Body of pancreas (tissue), 4 donors: ENCODE data around the gene SRRT. TPM values are rescaled to one million over a fixed set of nuclear protein-coding genes. Genes with fewer than 3 reads are reported as not detected.

Experiments
- ATAC-seq: fragments of 150-250 bp; one replicate; pipeline ENCODE4 v1.9.1; 2016
- DNase-seq, 4 donors: peaks; one replicate each; pipeline ENCODE4 v3.0.0-alpha.2; 2019
- H3K27ac ChIP-seq, 4 donors: fragments of 200-600 bp; sonication (generic); 1 replicate in 3 of 4; 2 replicates in 1 of 4; pipeline versions ENCODE4 v1.5.1 to v1.6.1; 2016 to 2019; ENCODE audit warnings: mild to moderate bottlenecking in 1 of 4, mixed read lengths in 1 of 4, moderate library complexity in 1 of 4
- H3K27me3 ChIP-seq, 2 donors: fragments of 200-600 bp; sonication (generic); one replicate each; pipeline ENCODE4 v1.6.0; 2016; ENCODE audit warnings: mild to moderate bottlenecking in 1 of 2
- H3K36me3 ChIP-seq, 2 donors: fragments of 200-600 bp; sonication (generic); replicated peaks in 1 of 2; 2 replicates each; pipeline ENCODE4 v1.5.1; 2016; ENCODE audit warnings: low read depth in 2 of 2; ENCODE audit not compliant: insufficient read depth in 1 of 2
- H3K4me1 ChIP-seq: fragments of 200-600 bp; sonication (generic); one replicate; pipeline ENCODE4 v1.6.0; 2016
- H3K4me3 ChIP-seq, 2 donors: fragments of 200-600 bp; sonication (generic); 1 replicate in 1 of 2; 2 replicates in 1 of 2; pipeline ENCODE4 v1.5.1; 2016 to 2019
- H3K9me3 ChIP-seq, 3 donors: fragments of 200-600 bp; sonication (generic); 1 replicate in 2 of 3; 2 replicates in 1 of 3; pipeline ENCODE4 v1.5.1; 2016
- POLR2A ChIP-seq, 3 donors: fragments of 450-650 bp; IDR thresholded peaks; one replicate each; pipeline ENCODE4 v1.6.1; 2016; ENCODE audit warnings: antibody characterized with exemption in 3 of 3, mild to moderate bottlenecking in 2 of 3
- WGBS, 2 donors: methylation state at CpG; one replicate each; pipeline ENCODE4 v1.1.5; 2017; 5-methylcytosine and 5-hydroxymethylcytosine counted together
- intact Hi-C: fragments of 100-400 bp; cut with DNase I; formaldehyde crosslinking; loops from one replicate; pipeline ENCODE4 v1.15.1; 2023
- total RNA-seq, 2 donors: library from RNA; depleted of rRNA; stranded (reverse); fragments of >200 nt; gene quantifications; one replicate each; pipeline ENCODE4 v1.1.0, GENCODE V29; 2016
- TF ChIP-seq, protein P1 (sequence below), 7 experiments: fragments of 450-650 bp in 4 of 7; fragments of 200-600 bp in 3 of 7; sonication (generic) in 3 of 7; IDR thresholded peaks; one replicate each; pipeline ENCODE4 v1.5.1; 2016 to 2019; ENCODE audit warnings: antibody characterized with exemption in 7 of 7

The SRRT gene
- 10 to 100 TPM; 54.7 to 60.7 TPM for total RNA-seq

DNA sequence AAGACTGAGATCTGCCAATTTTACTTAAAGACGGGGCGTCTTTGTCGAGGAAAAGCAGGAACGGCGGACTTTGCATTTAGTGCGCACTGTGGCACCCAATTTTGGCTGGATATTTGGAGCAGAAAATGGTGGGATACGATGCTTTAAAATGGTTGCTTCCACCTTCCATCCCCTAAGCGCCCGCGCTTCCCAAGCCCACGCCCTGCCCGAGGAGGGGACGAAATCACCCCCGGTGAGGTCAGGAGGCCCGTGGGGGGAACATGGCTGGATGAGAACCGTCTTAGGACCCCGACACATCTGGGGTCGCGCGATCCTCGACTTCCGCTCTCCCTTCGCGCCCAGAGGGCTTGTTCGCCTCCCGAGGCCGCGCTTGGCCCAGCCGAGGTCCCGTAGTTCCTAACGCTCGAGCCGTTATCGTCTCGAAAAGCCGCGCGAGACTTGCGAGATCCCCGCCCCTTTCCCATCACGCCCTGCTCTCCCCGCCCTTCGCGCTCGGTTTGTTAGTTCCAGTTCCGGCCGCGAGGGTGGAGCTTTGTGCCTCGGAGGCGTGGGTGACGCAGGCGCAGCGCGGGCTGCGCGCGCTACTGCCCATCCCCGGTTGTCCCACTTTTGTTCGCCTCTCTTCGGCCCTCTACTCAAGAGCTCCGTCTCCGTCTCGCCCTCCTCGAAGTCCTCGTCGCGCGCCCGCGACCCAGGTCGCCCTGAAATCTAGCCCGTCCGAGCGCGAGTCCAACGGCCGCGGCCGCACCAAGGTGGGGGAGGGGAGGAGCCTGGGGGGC, at the start of gene SRRT:
TSS of gene SRRT (plus strand) at position 527 of the 779 bp plus-strand sequence. CDS start 488 bp downstream, outside the sequence.
- no peaks in the 10 kb centered on the region for H3K27me3 ChIP-seq
- TF ChIP-seq, protein P1, sequence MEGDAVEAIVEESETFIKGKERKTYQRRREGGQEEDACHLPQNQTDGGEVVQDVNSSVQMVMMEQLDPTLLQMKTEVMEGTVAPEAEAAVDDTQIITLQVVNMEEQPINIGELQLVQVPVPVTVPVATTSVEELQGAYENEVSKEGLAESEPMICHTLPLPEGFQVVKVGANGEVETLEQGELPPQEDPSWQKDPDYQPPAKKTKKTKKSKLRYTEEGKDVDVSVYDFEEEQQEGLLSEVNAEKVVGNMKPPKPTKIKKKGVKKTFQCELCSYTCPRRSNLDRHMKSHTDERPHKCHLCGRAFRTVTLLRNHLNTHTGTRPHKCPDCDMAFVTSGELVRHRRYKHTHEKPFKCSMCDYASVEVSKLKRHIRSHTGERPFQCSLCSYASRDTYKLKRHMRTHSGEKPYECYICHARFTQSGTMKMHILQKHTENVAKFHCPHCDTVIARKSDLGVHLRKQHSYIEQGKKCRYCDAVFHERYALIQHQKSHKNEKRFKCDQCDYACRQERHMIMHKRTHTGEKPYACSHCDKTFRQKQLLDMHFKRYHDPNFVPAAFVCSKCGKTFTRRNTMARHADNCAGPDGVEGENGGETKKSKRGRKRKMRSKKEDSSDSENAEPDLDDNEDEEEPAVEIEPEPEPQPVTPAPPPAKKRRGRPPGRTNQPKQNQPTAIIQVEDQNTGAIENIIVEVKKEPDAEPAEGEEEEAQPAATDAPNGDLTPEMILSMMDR (IDR thresholded peaks at IDR 0.05), result peak in 6 of 7 experiments; percentile 30 to 86 (median 82)
- TF ChIP-seq POLR2A (IDR thresholded peaks at IDR 0.05), result peak; percentile 92 to 98 (median 98)
- DNase-seq, result peak; percentile 98 to 99 (median 99)
- H3K4me1 ChIP-seq, result peaks cover 44% of the 10 kb centered on the region
- intact Hi-C loops, result no loop called here
- peak within 1 kb of the TSS; percentile 69 to 94 for H3K4me3 ChIP-seq
- 2 to 9% methylated on average over 10 to 76 of the region's 79 CpGs for WGBS, 2 donors
- H3K36me3 ChIP-seq, result peaks cover 0 to 11% of the 10 kb centered on the region in 2 donors
- no peaks in the 10 kb centered on the region for H3K9me3 ChIP-seq
- peak; percentile 98 for ATAC-seq
- H3K27ac ChIP-seq, result peak within 1 kb of the TSS; percentile 79 to 96 (median 89)

GRCh38 chr7:100825215-100825671, 49.7 kb upstream of the SRRT start:
- peaks cover 45% of the 10 kb centered on the region for H3K4me1 ChIP-seq
- peak overlapping the region in 3 of 4 donors; percentile 36 to 79 (median 73) for H3K27ac ChIP-seq
- intact Hi-C loops, result no loop called here
- DNase-seq (no peak), ATAC-seq (no peak)
- 19 to 21% methylated on average over 13 to 16 of the region's 16 CpGs for whole genome bisulfite sequencing, 2 donors
- H3K36me3 ChIP-seq, result peaks cover 0 to 5% of the 10 kb centered on the region in 2 donors
- no peaks in the 10 kb centered on the region for H3K27me3 ChIP-seq
- TF ChIP-seq, protein P1 (IDR thresholded peaks at IDR 0.05), result no peak
- TF ChIP-seq POLR2A (IDR thresholded peaks at IDR 0.05), result peak in 2 of 3 donors; percentile 24 to 33
- no peak overlapping the region for H3K4me3 ChIP-seq
- H3K9me3 ChIP-seq, result no peaks in the 10 kb centered on the region

- H3K27me3 ChIP-seq, result no peaks in the 10 kb centered on the region
- H3K4me1 ChIP-seq, result peaks cover 50% of the 10 kb centered on the region
- peak overlapping the region; percentile 48 to 56 for H3K4me3 ChIP-seq
- 12 to 16% methylated on average over 14 to 17 of the region's 17 CpGs for WGBS, 2 donors
- TF ChIP-seq, protein P1 (IDR thresholded peaks at IDR 0.05), result peak in 3 of 7 experiments; percentile 28 to 36 (median 31)
- no peak for TF ChIP-seq POLR2A (IDR thresholded peaks at IDR 0.05)
- H3K9me3 ChIP-seq, result no peaks in the 10 kb centered on the region
- ATAC-seq (no peak), DNase-seq (peak in 1 of 4 donors; percentile 29)
- intact Hi-C loops, result no loop called here
- peaks cover 0 to 5% of the 10 kb centered on the region in 2 donors for H3K36me3 ChIP-seq
- peak overlapping the region in 3 of 4 donors; percentile 73 to 79 (median 74) for H3K27ac ChIP-seq
These were observed 49.0 kb upstream of the SRRT start for GRCh38 chr7:100825751-100826513.

DNA sequence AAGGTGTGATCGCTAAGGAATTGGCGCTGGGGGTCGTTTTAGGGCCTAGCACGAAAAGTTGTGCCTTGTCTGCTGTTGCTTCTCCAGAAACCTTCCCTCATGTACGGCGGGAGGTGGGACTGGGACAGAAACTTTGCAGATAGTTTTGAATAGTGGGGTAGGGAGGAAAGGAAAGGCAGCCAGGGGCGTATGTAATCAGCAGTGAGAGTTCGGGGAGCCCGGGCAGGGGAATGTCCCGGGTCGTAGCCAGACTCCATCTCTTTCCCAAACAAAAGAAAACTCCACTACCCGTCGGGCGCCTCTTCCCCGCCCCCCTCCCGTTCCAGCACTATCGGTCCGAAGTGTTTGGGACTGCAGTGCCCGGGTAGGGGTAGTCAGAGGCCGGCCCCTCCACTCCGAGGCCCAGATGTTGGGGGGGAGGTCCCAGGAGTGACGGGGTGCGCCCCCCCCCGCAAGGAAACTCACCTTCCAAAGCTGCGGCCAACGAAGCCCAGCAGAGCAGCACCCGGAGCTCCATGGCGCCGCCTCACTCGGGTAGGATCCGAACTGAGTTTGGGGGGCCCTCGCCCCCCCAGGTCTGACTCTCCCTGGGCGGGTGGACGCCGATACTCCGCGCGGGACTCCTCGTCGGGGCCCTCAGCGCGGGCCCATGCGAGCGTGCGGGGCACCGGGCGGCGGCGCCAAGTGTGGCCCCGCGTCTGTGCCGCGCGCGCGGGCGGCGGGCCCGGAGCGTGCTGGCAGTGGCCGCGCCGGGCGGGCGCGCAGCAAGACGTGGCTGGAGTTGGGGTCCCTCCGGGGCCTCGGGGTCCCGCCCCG, 48.2 kb upstream of the SRRT start:
- WGBS, 2 donors, result 0 to 5% methylated on average over 9 to 65 of the region's 71 CpGs
- ATAC-seq, result peak; percentile 49
- intact Hi-C loops, result no loop called here
- Histone ChIP-seq H3K4me1 (peaks cover 56% of the 10 kb centered on the region), H3K9me3 (no peaks in the 10 kb centered on the region), H3K36me3 (peaks cover 0 to 5% of the 10 kb centered on the region in 2 donors), H3K4me3 (peak overlapping the region; percentile 48 to 56), H3K27ac (peak overlapping the region; percentile 73 to 82 (median 76)), H3K27me3 (no peaks in the 10 kb centered on the region)
- TF ChIP-seq POLR2A (IDR thresholded peaks at IDR 0.05), result no peak
- TF ChIP-seq, protein P1 (IDR thresholded peaks at IDR 0.05), result no peak
- peak in 1 of 4 donors; percentile 36 for DNase-seq
